Smooth muscle cell (in vitro differentiated cells): ENCODE results near the gene RNU2-63P. TPM values are rescaled to one million over a fixed set of nuclear protein-coding genes. Genes with fewer than 3 reads are reported as not detected.
A peak's percentile ranks its signal among the peaks of the same experiment; 100 is the strongest.

ENCODE experiments used
- DNase-seq: peaks from one replicate; lab custom pipeline; 2025; ENCODE audit not compliant: unreplicated experiment; lab: John Stamatoyannopoulos, UW
- H2AFZ ChIP-seq: fragments of 200-600 bp; sonication (generic); 2 replicates; pipeline ENCODE4 v1.6.0; 2016; ENCODE audit warnings: antibody characterized with exemption, low read depth, mild to moderate bottlenecking
- H3F3A ChIP-seq: fragments of 200-600 bp; sonication (generic); 2 replicates; pipeline ENCODE4 v1.6.0; 2017; ENCODE audit warnings: antibody characterized with exemption, low read depth
- H3K27ac ChIP-seq: fragments of 200-600 bp; sonication (generic); 2 replicates; pipeline ENCODE4 v1.5.1; 2016; ENCODE audit warnings: low read depth, mild to moderate bottlenecking
- H3K27me3 ChIP-seq: fragments of 200-600 bp; sonication (generic); 2 replicates; pipeline ENCODE4 v1.6.1; 2016; ENCODE audit warnings: low read depth, mild to moderate bottlenecking
- H3K36me3 ChIP-seq: fragments of 200-600 bp; sonication (generic); 2 replicates; pipeline ENCODE4 v1.5.1; 2016; ENCODE audit warnings: low read depth
- H3K4me1 ChIP-seq: fragments of 200-600 bp; sonication (generic); 2 replicates; pipeline ENCODE4 v1.5.1; 2016; ENCODE audit warnings: low read depth
- H3K4me2 ChIP-seq: fragments of 200-600 bp; sonication (generic); 2 replicates; pipeline ENCODE4 v1.6.0; 2016; ENCODE audit warnings: mild to moderate bottlenecking
- H3K4me3 ChIP-seq: fragments of 200-600 bp; sonication (generic); 2 replicates; pipeline ENCODE4 v1.5.1; 2016; ENCODE audit warnings: mild to moderate bottlenecking
- H3K79me2 ChIP-seq: fragments of 200-600 bp; sonication (generic); 2 replicates; pipeline ENCODE4 v1.6.0; 2016; ENCODE audit warnings: low read depth, mild to moderate bottlenecking
- H3K9ac ChIP-seq: fragments of 200-600 bp; sonication (generic); 2 replicates; pipeline ENCODE4 v1.6.0; 2016; ENCODE audit warnings: low read depth
- H3K9me3 ChIP-seq: fragments of 200-600 bp; sonication (generic); replicated peaks from 2 replicates; pipeline ENCODE4 v1.5.1; 2016; ENCODE audit warnings: low read depth
- H4K20me1 ChIP-seq: fragments of 200-600 bp; sonication (generic); 2 replicates; pipeline ENCODE4 v1.6.0; 2016; ENCODE audit warnings: low read depth
- CTCF ChIP-seq: fragments of 200-600 bp; sonication (generic); IDR thresholded peaks from 2 replicates; pipeline ENCODE4 v1.5.1; 2017; ENCODE audit warnings: borderline replicate concordance, mild to moderate bottlenecking, antibody characterized with exemption; ENCODE audit not compliant: insufficient read depth, poor library complexity, severe bottlenecking
- WGBS: methylation state at CpG from one replicate; pipeline ENCODE4 v1.1.7; 2016; ENCODE audit warnings: low lambda C conversion rate; 5-methylcytosine and 5-hydroxymethylcytosine counted together
- polyA plus RNA-seq: library from polyadenylated mRNA; unstranded; fragments of >200 nt; fragmentation: Nextera tagmentation; extraction: Ambion mirVana; gene quantifications from 2 replicates; pipeline ENCODE4 v1.2.1, GENCODE V29; 2016
- total RNA-seq: library from RNA; depleted of rRNA; stranded (reverse); fragments of >200 nt; gene quantifications from 2 replicates; pipeline ENCODE4 v1.2.3, GENCODE V29; 2014

RNU2-63P gene
- total and polyA plus RNA-seq, 2 experiments from 2014 or later: 3.5 TPM; not detected in 1

GRCh38 chr2:88042476-88042875, 26.1 kb upstream of the RNU2-63P start:
- H3K9me3 ChIP-seq: no peaks in the 10 kb centered on the region
- H3K79me2 ChIP-seq: peaks cover 59% of the 10 kb centered on the region
- H3K36me3 ChIP-seq: no peaks in the 10 kb centered on the region
- no peak for TF ChIP-seq CTCF
- peaks cover 9% of the 10 kb centered on the region for H3K4me1 ChIP-seq
- no peak for DNase-seq
- WGBS: 84% methylated on average over 5 of the region's 5 CpGs
- H4K20me1 ChIP-seq: peaks cover 21% of the 10 kb centered on the region
- H3K4me2 ChIP-seq: peak overlapping the region; percentile 3
- H3K4me3 ChIP-seq: no peak overlapping the region
- H3K27ac ChIP-seq: peak overlapping the region; percentile 95
- H2AFZ ChIP-seq: no peak overlapping the region
- H3F3A ChIP-seq: peaks cover 38% of the 10 kb centered on the region
- H3K27me3 ChIP-seq: no peaks in the 10 kb centered on the region
- peak overlapping the region; percentile 16 for H3K9ac ChIP-seq

DNA sequence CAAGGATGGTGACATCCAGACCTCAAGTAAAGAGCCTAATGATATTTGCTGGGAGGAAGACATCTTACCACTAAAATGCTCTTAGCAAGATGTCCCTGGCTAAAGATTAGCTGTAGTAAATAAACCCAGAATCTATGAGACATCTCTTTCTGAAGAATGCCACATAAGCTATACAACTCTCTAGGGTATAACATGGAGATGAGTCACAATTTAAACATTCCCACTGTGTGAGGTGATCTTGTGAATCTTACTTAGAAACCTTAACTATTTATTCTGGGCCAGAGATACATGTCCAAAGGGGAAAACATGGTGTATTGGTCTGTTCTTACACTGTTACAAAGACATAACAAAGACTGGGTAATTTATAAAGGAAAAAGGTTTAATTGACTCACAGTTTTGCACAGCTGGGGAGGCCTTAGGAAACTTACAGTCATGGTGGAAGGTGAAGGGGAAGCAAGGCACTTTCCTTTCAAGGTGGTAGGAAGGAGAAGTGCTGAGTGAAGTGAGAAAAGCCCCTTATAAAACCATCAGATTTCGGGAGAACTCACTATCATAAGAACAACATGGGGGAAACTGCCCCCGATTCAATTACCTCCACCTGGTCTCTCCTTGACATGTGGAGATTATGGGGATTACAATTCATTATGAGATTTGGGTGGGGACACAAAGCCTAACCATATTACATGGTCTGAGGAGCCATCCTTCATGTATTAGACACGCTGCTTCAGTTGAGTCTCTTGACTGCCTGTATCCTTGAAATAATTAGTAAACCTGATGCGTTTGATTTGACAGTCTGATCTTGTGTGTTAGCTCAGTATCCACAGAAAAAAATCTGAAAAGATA, 22.1 kb upstream of the RNU2-63P start:
- Histone ChIP-seq H3K4me3 (no peak overlapping the region), H3K9me3 (no peaks in the 10 kb centered on the region), H3K27me3 (no peaks in the 10 kb centered on the region), H3K9ac (peak overlapping the region; percentile 39), H4K20me1 (peaks cover 15% of the 10 kb centered on the region), H3K4me2 (peak overlapping the region; percentile 56), H3K4me1 (peaks cover 9% of the 10 kb centered on the region), H3K79me2 (peaks cover 46% of the 10 kb centered on the region), H3K27ac (peak overlapping the region; percentile 95), H2AFZ (no peak overlapping the region), H3F3A (peaks cover 42% of the 10 kb centered on the region), H3K36me3 (no peaks in the 10 kb centered on the region)
- no peak for TF ChIP-seq CTCF
- WGBS: 95% methylated on average over 4 of the region's 4 CpGs
- DNase-seq: no peak

GRCh38 chr2:88036606-88037005, 20.3 kb upstream of the RNU2-63P start:
- Histone ChIP-seq H2AFZ (no peak overlapping the region), H3K27ac (peak overlapping the region; percentile 95), H3K9me3 (no peaks in the 10 kb centered on the region), H3K9ac (no peak overlapping the region), H3K36me3 (no peaks in the 10 kb centered on the region), H3K27me3 (no peaks in the 10 kb centered on the region), H3K4me1 (no peaks in the 10 kb centered on the region), H4K20me1 (no peaks in the 10 kb centered on the region), H3K79me2 (peaks cover 39% of the 10 kb centered on the region), H3K4me3 (no peak overlapping the region), H3K4me2 (no peak overlapping the region), H3F3A (peaks cover 34% of the 10 kb centered on the region)
- TF ChIP-seq CTCF: no peak
- DNase-seq: no peak

DNA sequence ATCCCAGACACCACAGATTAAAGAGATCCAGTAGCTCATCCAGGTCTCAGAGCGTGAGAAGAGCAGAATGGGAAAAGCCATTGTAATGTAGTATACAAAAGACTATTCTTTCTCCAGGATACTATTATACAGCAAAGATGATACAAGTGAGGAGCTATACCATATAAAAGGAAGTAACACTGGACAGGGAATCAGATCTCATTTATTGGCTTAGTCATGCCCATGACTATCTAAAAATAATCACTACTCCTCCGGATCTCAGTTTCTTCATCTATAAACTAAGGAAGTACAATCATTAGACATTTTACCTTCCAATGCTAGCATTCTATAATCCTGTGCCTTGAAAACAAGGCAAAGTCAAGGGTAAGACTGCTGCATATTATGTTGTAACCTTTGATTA, 19.8 kb upstream of the RNU2-63P start:
- no peak for TF ChIP-seq CTCF

More for the DNA sequence above, 19.8 kb upstream of the RNU2-63P start:
- Histone ChIP-seq H3K9ac (no peak overlapping the region), H3K9me3 (no peaks in the 10 kb centered on the region), H3K27me3 (no peaks in the 10 kb centered on the region), H3K4me1 (no peaks in the 10 kb centered on the region), H2AFZ (no peak overlapping the region), H4K20me1 (no peaks in the 10 kb centered on the region), H3F3A (peaks cover 34% of the 10 kb centered on the region), H3K79me2 (peaks cover 39% of the 10 kb centered on the region), H3K4me3 (no peak overlapping the region), H3K36me3 (no peaks in the 10 kb centered on the region), H3K27ac (no peak overlapping the region), H3K4me2 (no peak overlapping the region)
- no peak for DNase-seq
- WGBS: 83% methylated on average over 2 of the region's 2 CpGs
